HG03432 (cell line): ENCODE results near the gene SOX13.

Experiments
- ATAC-seq: cut with Tn5 transposase; IDR thresholded peaks from one replicate; pipeline ENCODE4 v1.9.1; 2021; ENCODE audit warnings: mild to moderate bottlenecking, moderate library complexity; ENCODE audit not compliant: unreplicated experiment

SOX13 gene

GRCh38 chr1:204062106-204062505, 10.8 kb upstream of the SOX13 start:
- ATAC-seq = no peak

- ATAC-seq = no peak
Observed at GRCh38 chr1:204065174-204065985, 7.5 kb upstream of the SOX13 start.

DNA sequence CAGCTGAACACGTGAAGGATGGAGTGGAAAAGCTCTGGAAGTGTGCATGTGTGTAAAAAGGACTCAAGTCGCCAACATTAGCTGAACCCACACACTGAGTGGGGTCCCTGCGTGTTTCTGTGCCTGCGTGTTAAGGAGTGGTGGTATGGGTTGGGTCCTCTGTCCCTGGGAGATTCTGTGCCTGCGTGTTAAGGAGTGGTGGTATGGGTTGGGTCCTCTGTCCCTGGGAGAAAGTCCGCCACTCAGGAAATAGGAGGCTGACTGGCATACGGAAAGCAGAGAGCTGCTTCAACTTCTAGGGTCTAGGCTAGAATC, 7.0 kb upstream of the SOX13 start:
- ATAC-seq = no peak

DNA sequence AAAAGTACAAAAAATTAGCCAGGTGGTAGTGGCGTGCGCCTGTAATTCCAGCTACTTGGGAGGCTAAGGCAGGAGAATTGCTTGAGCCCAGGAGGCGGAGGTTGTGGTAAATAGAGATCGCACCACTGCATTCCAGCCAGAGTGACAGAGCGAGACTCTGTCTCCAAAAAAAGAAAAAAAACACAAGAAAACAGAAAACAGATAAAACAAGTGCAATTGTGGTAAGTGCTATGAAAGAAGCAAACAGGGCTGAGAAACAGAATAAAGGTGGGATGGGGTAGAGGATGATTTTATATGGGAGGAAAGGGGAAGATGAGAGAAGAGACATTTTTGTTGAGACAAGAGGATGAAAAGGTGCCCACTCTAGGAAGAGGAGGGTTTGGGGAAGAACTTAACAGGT, 5.0 kb upstream of the SOX13 start:
- ATAC-seq = no peak

GRCh38 chr1:204069887-204070286, 3.0 kb upstream of the SOX13 start:
- no peak for ATAC-seq

DNA sequence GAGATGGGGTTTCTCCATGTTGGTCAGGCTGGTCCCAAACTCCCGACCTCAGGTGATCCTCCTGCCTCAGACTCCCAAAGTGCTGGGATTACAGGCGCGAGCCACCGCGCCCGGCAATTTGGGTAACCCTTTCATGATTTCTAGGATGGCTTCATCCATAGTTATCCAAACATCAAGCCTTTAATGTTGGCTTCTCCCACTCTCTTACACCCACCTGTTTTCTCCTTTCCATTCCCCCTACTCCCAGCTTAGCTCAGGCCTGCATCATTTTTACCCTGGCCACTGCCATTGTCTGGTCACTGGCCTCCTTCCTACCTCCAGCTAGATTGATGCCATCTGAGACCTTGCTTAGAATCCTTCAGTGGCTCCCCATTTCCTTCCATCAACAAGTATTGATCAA, 2.0 kb upstream of the SOX13 start:
- no peak for ATAC-seq

- no peak for ATAC-seq
Observed at GRCh38 chr1:204073837-204074273, 940 bp downstream of the SOX13 start.

DNA sequence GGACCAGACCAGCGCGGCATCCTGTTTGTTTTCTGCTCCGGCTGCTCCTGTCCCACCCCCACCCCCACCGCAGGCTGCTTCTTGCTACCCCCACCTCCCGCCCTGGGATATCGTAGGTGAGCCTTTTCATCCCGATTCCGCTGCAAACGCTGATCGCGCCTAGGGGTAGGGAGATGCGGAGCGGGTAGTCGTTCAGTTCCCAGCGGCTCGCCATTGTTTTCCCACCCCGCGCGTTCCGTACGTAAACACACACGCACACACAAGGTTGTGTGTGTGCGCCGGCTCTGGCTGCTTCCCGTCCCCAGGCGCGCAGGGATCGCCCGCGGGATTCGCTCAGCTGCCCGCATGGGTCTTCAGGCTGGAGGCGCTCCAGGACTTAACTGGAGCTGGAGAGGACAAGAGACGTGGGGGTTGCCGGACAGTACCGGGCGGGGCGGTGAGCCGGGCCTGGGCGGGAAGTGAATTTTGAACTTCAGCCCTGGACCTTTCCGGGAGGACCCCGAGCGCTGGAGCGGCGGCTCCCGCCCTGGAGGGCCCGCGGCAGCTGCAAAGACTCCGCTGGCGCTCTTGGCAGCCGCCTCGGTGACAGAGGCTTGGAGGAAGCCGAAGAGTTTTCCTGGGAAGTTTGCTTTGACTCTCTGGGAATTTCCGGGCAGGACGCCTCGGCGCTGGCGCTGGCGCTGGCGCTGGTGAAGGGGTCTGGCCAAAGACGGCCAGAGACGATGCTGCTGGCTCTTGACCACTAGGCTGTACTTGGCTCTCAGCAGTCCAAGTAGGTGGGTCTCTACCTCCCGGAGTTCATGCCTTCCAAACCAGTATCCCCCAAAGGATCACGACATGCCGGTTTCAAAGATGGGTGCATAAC, 1.6 kb downstream of the SOX13 start:
- no peak for ATAC-seq

GRCh38 chr1:204075139-204075521, 2.2 kb downstream of the SOX13 start:
- no peak for ATAC-seq

GRCh38 chr1:204075890-204076846, 3.3 kb downstream of the SOX13 start:
- no peak for ATAC-seq

DNA sequence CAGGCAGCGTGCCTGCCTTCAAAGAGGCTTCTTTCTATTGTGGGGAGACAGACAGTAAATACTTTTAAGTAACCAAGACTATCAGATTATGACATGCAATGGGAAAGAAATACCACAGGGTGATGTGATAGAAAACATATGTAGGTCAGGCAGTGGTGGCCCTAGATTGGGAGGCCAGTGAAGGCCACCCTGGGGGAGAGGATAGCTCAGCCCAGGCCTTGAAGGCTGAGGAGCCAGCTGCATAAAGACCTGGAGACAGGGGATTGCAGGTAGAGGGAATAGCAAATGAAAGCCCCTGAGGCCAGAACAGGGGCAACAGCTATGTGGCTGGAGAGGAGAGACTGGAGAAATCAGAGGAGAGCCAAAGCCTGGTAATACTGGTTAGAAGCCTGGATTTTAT, 4.0 kb downstream of the SOX13 start:
- no peak for ATAC-seq

DNA sequence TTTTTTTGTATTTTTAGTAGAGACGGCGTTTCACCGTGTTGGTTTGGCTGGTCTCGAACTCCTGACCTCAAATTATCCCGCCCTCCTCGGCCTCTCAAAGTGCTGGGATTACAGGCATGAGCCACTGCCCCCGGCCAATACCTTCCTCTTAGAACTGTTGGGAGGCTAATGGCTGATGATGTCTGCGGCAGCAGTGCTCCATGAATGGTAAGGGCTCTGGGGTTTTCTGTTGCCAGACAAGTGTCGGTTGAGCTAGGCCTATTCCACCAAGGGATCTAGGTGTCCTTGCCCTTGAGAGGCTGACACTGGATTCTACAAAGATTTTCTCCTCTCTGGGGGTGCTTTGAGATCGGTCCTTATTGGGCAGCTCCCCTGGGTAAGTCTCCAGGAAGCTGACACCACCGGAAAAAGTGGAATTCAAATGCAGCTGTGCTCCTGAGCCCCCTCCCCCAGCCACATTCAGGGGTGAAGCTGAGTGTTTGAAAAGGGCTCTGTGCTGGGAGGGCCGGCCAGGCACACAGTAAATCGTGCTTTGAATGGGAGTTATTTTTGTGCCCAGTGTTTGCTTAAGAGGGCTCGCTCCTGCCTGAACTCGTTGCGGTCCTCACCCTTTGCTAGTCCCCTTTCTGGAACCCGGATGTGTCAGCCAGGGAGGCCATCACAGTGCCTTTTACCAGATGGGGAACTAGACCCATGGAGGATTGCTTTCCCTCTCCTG, 5.2 kb downstream of the SOX13 start:
- no peak for ATAC-seq

DNA sequence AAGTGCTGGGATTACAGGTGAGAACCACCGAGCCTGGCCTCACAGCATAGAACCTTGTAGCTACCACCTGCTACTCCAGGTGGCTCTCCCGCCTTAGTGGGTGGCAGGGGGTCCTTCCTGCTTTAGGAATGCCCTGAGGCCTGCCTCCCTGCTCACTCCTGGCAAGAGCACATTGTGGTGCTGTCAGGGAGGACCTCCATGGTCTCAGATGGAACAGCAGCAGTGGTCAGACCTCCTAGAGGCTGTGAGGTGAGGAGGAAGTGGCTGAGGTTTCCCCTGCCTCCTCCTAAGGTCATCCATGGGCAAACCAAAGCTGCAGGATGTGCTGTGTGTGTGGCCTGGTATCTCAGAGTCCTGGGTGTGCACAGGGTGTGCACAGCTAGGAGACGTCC, 6.7 kb downstream of the SOX13 start:
- no peak for ATAC-seq

DNA sequence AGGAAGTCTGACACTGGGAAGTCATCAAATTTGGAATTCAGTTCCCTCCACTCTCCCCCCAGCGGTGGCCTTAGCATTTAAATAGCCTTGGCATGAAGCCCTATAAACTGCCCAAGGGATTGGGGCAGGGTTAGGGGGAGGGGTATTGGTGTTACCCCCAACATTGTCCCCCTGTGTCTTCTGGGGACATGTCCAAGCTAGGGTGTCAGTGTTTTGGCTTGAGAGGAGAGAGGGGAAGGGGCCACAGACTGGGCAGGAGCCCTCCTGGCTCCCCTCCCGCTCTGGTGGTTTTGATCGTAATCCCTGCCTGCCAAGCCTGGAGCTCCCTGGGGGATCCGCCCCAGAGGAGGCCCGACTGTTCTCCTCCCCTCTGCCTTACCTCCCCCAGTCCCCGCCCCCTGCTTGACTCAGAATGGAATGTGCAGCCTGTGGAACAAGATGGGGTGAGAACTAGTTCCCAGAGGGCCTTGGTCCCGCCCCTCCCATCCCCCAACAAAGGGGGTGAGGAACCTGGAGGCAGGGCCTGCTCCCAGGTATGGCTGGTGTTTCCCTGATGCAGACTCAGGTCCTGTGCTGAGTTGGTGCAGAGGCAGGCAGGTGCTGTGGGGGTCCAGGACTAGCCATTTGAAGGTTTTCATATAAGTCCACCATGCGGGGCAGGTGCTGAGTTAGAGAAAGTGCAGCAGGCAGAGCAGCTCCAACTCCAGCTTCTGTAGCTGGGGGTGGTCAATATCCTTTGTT, 7.4 kb downstream of the SOX13 start:
- no peak for ATAC-seq

GRCh38 chr1:204081164-204081790, 8.4 kb downstream of the SOX13 start:
- no peak for ATAC-seq

DNA sequence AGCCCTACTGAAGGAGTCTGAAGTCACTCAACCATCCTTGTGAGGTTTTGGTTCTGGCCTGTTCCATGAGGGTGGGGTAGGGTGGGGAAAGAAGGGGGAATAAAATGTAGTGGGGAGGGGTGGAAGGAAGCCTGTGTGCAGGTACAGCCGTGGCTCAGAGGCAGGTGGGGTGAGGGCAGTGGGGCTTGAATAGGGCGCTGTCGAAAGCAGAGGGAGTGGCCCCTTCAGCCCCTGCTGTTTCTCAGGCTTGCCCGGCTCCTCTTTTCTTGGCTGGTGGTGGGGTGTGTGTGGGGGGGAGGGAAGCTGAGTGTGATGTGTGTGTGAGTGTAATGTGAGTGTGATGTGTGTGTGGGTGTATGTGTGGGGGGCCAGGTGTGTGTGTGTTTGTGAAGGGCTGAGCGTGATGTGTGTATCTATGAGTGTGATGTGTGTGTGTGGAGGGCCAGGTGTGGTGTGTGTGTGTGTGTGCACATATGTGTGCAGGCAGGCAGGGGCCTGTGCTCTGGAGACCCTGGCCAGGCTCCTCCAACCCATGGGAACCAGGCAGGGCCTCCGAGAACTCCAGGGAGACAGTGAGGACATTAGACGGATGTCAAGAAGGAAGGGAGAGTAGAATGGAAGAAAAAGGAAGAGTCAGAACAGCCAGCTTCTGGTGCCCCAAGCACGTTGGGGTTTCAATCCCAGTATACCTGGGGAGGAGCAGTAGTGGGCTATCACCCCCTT, 9.0 kb downstream of the SOX13 start:
- ATAC-seq = no peak

GRCh38 chr1:204083491-204083890, 10.6 kb downstream of the SOX13 start:
- no peak for ATAC-seq

- no peak for ATAC-seq
Observed at GRCh38 chr1:204084247-204084772, 11.4 kb downstream of the SOX13 start.
